Progenitor cell of endocrine pancreas (in vitro differentiated cells): ENCODE data around the gene TH. TPM values are rescaled to one million over a fixed set of nuclear protein-coding genes. Genes with fewer than 3 reads are reported as not detected.

ENCODE experiments used
- DNase-seq: peaks from one replicate; pipeline ENCODE4 v3.0.0; 2021; ENCODE audit warnings: low spot score; ENCODE audit not compliant: unreplicated experiment
- H3K27ac Mint-ChIP-seq: 2 replicates; pipeline ENCODE4 v1.8.0; 2021; ENCODE audit warnings: mild to moderate bottlenecking, moderate library complexity, mixed read lengths
- H3K27me3 Mint-ChIP-seq: 2 replicates; pipeline ENCODE4 v1.8.0; 2021; ENCODE audit warnings: mixed read lengths
- H3K36me3 Mint-ChIP-seq: 2 replicates; pipeline ENCODE4 v1.8.0; 2022; ENCODE audit warnings: mixed read lengths; ENCODE audit not compliant: insufficient read depth
- H3K4me1 Mint-ChIP-seq: 2 replicates; pipeline ENCODE4 v1.8.0; 2021; ENCODE audit warnings: low read depth, mixed read lengths
- H3K4me3 Mint-ChIP-seq: 2 replicates; pipeline ENCODE4 v1.8.0; 2021; ENCODE audit warnings: low read depth, mild to moderate bottlenecking, moderate library complexity, mixed read lengths
- H3K9me3 Mint-ChIP-seq: 2 replicates; pipeline ENCODE4 v1.8.0; 2021; ENCODE audit warnings: low read depth, mixed read lengths
- CTCF ChIP-seq: fragments of 200-600 bp; sonication (generic); IDR thresholded peaks from one replicate; pipeline ENCODE4 v1.5.0; 2021; ENCODE audit warnings: antibody characterized with exemption, mild to moderate bottlenecking; ENCODE audit not compliant: unreplicated experiment
- total RNA-seq: library from RNA; stranded (reverse); gene quantifications from 2 replicates; pipeline ENCODE4 v1.2.1, GENCODE V29; 2021

TH gene
- total RNA-seq, 1 donor from 2014 or later: 0.53 TPM

- Mint-ChIP-seq H3K4me1 (peaks cover 5% of the 10 kb centered on the region), H3K9me3 (no peaks in the 10 kb centered on the region), H3K27me3 (peaks cover 27% of the 10 kb centered on the region), H3K27ac (peak overlapping the region; percentile 70), H3K36me3 (peaks cover 19% of the 10 kb centered on the region), H3K4me3 (peak overlapping the region; percentile 5)
- TF ChIP-seq CTCF: no peak
- DNase-seq: no peak
Observed at GRCh38 chr11:2132246-2132645, 39.4 kb downstream of the TH start.

GRCh38 chr11:2131371-2132236, 40.0 kb downstream of the TH start:
- peak overlapping the region; percentile 5 for H3K4me3 Mint-ChIP-seq
- no peak for TF ChIP-seq CTCF

GRCh38 chr11:2130881-2131352, 40.7 kb downstream of the TH start:
- peak; percentile 8 for DNase-seq
- no peaks in the 10 kb centered on the region for H3K9me3 Mint-ChIP-seq
- no peak for TF ChIP-seq CTCF
- peaks cover 18% of the 10 kb centered on the region for H3K27me3 Mint-ChIP-seq
- H3K27ac Mint-ChIP-seq: peak overlapping the region; percentile 70
- no peak overlapping the region for H3K4me3 Mint-ChIP-seq
- peaks cover 2% of the 10 kb centered on the region for H3K4me1 Mint-ChIP-seq
- H3K36me3 Mint-ChIP-seq: peaks cover 14% of the 10 kb centered on the region

More at GRCh38 chr11:2131371-2132236, 40.0 kb downstream of the TH start:
- peaks cover 5% of the 10 kb centered on the region for H3K4me1 Mint-ChIP-seq
- DNase-seq: no peak
- H3K36me3 Mint-ChIP-seq: peaks cover 19% of the 10 kb centered on the region
- H3K27me3 Mint-ChIP-seq: peaks cover 25% of the 10 kb centered on the region
- H3K27ac Mint-ChIP-seq: peak overlapping the region; percentile 70
- no peaks in the 10 kb centered on the region for H3K9me3 Mint-ChIP-seq

DNA sequence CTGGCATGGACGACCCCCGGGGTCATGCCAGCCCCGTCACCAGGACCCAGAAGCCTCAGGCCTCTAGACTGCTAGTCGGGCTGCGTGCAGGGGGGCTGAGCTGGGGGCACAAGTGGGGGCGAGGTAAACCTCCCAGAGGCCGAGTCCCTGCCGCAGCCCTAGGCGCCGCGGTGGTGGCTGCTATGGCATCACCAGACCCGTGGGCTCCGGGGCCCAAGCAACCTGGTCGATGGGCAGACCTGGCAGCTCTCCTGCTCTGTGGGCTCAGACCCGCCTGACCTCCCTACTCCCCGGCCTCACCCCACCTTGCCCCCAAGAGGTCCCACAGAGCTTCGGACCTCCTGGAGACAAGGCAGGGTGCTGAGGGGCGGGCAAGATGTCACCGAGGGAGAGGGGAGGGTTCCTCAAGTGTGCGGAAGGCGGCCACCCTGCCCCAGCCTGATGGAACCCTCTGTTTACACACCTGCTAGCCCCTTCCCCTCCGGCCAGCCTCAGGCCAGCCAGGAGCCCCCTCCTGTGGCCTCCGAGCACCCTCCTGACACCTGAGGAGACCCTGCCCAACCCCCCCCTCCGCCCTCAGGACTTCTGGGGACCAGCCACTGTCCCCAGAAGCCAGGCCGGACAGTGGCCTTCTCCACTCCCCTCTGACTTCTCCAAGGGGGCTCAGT, 41.8 kb downstream of the TH start:
- H3K36me3 Mint-ChIP-seq: peaks cover 10% of the 10 kb centered on the region
- H3K9me3 Mint-ChIP-seq: no peaks in the 10 kb centered on the region
- no peak overlapping the region for H3K27ac Mint-ChIP-seq
- H3K4me1 Mint-ChIP-seq: peaks cover 2% of the 10 kb centered on the region
- TF ChIP-seq CTCF: no peak
- DNase-seq: no peak
- H3K4me3 Mint-ChIP-seq: no peak overlapping the region
- H3K27me3 Mint-ChIP-seq: peaks cover 15% of the 10 kb centered on the region

- Mint-ChIP-seq H3K36me3 (peaks cover 10% of the 10 kb centered on the region), H3K27me3 (peaks cover 15% of the 10 kb centered on the region), H3K4me1 (peaks cover 2% of the 10 kb centered on the region), H3K27ac (peak overlapping the region; percentile 65), H3K9me3 (no peaks in the 10 kb centered on the region), H3K4me3 (no peak overlapping the region)
- TF ChIP-seq CTCF: no peak
- no peak for DNase-seq
Observed at GRCh38 chr11:2129308-2129698, 42.3 kb downstream of the TH start.
